Measurements from ENCODE around the gene FMO3.

FMO3 gene

DNA sequence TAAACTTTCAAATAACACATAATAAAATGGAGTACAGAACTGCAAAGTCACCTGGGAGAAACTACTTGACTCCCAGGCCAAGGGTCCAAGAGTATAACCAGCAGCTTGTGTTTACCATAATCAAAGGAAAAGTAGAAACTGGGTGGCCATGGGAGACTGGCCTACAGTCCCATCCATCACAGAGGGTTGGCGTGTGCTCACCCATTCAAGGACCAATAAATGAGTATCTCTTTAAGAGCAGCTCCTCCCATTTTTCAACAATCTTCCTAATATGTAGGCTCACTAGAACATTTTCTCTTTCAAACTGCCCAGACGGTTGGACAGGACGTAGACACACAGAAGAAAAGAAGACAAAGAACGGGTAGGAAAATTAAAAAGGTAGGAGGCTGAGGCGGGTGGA lies at the start of gene FMO3:
Gene FMO3, plus strand, starts transcription at position 302 of the 400 bp plus-strand sequence. CDS start 1,754 bp downstream, outside the sequence.
- no peak for DNase-seq

DNA sequence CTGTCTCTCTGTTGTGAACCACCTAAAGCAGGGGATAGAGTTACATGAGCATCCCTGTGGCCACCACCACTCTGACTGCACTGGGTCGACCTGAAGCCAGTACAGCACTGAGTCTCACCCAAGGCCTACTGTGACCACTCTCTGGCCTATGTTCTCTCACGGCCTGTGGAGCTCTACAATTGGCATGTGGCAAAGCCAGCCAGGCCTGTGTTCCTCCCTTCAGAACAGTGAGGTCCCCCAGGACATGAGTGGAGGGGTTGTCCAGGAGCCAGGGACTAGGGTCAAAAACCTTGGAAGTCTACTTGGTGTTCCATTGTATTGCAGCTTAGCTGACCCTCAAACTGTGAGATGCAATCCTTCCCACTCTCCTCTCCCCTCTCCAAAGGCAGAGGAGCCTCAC lies 42.7 kb upstream of the FMO3 start:
- DNase-seq, result no peak

DNA sequence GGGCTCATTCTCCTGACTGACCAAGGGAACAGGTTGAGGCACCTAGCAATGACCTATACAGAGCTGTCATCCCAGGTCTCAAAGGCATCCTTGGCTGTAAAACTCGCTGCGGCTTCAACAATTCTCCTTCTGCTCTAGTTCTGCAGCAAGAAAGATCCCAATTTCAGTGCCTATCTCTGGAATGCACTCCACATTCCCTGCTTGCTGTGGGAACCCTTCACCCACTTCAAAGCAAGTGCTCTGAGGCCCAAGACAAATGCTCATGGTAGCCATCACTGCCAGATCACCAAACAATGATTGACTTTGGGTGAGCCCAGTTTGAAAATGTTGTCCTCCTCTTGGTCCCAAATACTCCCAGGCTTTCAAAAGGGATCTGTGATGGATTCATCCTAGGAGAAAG lies 37.7 kb upstream of the FMO3 start:
- no peak for DNase-seq

DNA sequence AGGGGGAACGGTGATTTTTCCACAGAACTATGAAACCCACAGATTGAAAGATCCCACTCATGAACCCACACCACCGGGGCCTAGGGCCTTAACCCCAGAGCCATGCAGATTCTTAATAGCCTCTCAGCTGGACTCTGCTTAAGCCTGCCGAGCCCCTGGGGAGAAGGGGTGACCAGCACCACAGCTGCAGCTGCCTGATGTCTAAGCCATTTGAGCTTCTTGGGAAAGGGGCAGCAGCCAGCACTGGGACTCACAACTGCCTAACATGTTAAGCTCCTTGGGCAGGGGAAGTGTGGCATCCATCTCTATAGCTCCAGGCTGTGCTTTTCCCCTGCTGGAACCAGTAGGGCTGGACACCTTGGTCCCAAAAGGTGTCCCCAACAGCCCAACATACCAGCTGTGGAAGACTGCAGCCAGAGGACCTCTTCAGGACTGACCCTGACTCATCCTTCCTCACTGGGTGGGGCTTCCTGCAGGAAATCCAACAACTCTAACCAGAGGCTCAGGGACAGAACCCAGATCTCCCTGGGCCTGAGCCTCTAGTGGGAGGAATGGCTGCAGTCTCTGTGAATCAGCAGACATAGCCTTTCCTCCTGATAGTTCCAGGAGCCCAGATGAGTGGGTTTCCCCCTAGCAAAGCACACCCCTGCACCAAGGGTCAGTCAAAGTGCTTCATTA lies 34.6 kb upstream of the FMO3 start:
- no peak for DNase-seq

DNA sequence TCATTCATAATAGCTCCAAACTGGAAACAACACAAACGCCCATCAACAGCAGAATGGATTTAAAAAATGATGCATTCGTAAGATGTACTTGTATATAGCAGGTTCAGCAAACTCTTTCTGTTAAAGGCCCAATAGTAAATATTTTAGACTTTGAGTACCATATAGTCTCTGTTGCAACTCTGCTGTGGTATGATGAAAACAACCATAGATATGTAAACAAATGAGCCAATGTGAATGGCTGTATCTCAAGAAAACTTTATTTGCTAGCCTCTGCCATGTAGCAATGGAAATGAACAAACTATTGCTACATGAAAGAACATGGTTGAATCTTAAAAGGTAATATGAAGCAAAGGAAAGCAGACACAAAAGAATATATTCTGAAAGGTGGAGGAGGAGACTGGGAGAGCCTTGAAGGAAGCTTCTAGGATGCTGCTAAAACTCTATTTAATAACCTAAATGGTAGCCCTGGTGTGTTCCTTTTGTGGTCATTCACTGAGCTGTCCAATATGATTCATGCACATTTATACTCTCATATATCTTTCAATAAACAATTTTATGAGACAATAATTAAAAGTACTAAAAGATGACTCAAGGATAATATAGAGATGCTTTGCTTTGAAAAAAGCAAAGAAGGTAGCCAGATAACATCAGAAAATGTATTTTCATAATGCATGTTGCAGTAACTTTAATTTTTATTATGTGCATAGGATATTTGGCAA lies 29.1 kb upstream of the FMO3 start:
- DNase-seq, result no peak

DNA sequence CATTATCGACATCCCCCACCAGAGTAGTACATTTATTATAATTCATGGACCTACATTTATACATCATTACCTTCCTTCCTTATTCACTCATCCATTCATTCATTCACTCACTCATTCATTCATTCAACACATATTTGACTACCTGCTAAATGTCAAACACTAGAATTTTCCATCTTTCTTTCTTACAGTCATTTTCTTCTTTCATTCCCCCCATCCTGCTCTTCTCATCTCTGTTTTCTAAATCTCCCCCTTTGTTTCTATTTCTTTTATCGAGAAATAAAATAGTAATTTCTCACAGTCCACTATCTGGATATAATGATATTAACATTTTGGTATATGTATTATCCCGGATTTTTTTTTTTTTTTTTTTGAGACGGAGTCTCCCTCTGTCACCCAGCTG lies 27.8 kb upstream of the FMO3 start:
- no peak for DNase-seq

DNA sequence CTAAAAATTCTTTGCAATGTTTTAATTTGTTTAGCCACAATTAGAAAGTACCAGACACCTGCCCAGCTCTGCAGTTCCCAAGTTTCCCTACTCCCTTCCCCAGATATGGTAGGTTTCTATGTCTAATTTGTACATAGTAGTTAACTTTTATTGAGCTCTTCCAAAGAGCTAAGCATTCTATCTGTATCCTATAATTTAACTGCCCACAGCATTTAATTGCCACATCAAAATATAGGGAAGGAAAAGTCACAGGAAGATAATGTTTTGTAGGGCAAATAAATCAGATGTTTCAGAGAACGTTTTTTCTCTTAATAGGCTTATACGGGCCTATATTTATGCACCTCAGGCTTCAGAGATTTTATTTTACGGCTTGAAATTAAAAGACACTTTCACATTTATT lies 15.7 kb upstream of the FMO3 start:
- no peak for DNase-seq

DNA sequence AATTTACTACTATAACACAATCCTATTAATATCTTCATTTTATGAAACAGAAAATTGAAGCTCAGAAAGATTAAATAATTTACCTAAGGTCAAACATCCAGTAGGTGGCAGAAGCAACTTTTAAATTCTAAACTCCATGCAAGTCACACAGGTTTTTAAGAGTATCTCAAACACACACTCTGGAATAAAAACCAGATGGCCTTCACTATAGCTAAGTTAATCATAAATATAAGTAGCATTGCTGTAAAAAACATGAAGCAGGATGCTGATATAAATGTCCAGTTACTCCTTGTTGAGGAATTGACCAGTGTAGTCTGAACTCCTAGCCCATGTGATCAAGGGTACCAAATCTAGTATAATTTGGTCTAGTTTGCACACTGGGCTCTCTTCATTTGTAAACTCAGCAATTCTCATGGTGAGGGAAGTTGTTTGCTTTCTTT lies 9.4 kb upstream of the FMO3 start:
- DNase-seq, result no peak

DNA sequence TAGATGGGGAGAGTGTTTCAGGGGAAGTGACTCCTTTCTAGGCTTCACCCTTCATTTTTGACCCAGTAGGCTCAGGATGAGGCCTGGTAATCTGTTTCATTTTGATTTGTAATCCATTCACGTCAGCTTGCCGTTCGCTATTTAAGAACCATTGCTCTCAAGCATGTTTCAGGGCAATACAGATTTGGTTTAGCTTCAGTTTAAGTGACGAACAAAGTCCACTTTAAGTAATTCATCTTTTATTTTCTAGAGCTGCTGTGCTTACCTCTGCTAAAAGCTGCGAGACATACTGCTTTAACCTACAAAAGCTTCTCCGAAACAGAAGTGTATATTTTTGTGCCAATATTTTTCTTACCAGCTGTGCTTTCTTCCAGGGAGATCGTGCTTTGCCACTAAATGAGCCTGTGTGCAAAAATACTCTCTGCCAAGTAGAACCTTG lies 8.9 kb upstream of the FMO3 start:
- no peak for DNase-seq

DNA sequence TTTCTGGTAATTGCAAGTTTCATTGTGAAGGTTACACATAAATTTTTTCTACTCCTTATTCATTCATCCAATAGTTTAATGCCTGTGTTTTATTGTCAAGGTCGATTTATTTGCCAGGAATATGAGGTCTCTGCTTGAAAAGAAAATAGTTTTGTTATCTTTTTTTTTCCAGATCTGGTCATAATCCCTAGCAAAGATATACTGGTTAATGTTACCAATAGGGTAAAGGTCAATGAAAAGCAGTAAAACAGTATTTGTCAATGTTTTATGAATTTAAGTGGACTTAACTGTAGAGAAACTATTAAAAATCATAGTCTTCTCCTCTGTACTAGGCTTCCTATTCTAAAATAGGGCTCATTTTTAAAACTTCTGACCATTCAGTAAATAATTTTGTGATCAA lies 8.1 kb upstream of the FMO3 start:
- DNase-seq, result no peak

DNA sequence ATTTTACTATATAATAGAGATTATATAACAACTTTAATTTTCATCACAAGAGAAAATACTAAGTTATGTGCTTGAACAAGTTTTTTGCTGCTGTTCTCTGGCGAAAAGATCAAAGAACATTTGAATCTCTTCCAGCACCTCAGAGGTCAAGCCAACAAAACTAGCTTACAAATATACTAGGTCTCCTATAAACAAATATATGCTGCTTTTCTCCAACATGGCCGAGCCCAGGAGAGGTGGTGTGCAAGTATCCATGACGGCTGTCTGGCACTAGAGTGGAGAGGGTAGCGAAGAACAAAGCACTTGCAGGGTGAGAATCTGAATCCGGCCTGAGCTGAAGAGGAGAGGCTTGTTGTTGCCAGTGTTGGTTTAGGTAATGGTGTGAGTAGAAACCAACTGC lies 7.5 kb upstream of the FMO3 start:
- DNase-seq, result no peak

DNA sequence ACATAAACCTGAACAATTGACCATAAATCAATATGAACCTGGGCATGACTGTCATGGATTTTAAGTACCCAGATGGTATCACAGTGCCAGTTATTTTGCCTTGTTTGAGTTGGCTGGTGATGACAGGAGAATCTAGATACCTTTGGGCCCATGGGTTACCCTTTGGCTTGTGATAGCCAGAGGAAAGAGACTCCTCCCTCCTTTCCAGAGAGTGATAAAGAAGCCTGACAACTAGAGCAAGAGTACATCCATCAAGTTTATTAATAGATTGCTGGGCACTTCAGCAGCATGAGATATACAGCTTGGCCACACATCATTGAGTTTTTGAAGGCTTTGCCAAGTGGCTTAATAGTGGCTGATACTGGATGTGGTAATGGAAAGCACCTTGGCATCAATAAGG lies 6.6 kb upstream of the FMO3 start:
- DNase-seq, result no peak

DNA sequence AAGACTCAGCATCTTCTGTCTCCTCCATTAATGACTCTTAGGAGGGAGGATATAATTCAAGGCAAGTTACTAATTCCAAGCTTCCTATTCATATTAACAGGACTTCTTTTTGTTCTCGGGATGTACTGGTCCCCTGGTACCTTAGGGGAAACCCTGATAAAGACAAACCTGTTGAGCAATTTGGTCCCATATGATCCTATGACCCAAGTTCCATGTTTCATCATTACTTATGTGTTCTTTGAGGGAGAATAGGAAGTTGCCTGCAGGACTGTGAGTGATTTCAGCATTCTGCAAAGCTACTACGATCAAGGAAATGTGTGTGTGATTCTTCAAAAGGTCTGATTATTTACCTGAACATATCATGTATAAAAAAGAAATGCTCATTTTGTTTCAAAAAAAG lies 5.8 kb upstream of the FMO3 start:
- no peak for DNase-seq

DNA sequence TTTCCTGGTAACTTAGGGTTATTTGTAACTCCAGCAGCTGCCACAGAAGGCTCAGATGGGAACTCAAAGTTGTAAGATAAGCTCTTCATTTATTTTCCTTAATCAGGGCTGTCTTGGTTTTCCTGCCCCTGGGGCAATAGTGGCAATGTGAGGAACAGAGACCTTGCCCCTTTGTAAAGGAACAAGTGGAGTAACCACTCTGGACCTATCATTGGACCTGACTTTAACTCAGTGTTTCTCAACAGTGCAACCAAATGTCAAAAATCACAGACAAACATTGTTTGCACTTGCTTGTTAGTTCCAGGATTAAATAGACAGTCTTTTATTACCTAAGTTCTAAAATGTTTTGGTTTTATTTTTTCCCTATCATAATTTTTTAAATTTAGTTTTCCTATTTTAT lies 2.8 kb upstream of the FMO3 start:
- DNase-seq, result no peak

DNA sequence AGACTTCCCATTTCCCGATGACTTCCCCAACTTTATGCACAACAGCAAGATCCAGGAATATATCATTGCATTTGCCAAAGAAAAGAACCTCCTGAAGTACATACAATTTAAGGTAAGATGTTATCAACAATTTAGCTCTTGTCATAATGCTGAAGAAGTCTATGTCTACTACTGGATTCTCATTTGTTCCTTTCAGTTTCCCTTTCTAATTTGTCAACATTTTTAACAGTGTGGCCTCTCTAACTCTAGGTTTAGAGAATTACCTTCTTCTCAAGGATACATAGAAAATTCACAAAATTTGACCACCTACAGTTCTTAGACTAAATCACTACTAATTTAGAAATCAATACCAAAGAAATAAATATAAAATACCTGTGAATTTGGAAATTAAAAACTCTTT lies 13.2 kb downstream of the FMO3 start:
- DNase-seq, result no peak

DNA sequence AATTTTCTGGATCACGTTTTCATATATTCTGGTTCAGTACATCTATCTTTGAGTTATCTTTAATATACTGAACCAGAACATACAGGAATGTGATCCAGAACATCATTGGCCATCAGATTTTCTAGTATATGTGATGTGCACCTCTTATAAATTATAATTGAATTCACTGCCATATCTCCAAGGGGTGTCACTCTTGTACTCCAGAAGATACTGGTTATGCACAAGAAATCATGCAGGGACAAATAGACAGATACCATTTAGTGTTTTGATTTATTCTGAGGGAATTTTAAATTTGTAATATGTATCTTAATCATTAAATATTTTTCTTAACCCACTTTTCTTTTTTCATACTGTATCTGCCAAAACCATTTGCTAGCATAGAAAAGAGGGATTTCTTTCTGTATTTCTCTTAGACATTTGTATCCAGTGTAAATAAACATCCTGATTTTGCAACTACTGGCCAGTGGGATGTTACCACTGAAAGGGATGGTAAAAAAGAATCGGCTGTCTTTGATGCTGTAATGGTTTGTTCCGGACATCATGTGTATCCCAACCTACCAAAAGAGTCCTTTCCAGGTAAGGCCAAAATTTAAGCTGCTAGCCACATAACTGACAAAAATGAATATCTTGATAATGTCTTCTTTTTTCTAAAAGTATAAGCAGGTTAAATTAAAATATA lies 16.7 kb downstream of the FMO3 start:
- no peak for DNase-seq

DNA sequence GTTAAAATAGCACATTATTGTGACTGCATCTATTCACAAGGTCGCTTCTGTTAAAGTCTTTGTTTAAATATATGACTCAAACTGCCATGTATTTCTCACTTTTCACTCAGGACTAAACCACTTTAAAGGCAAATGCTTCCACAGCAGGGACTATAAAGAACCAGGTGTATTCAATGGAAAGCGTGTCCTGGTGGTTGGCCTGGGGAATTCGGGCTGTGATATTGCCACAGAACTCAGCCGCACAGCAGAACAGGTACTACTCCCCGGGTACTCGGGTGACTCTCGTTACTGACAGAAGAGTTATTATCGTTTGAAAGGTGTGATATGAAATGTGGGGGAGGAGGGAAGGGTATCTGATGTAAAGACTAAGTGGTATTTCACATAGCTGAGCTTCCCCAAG lies 17.3 kb downstream of the FMO3 start:
- DNase-seq, result no peak

DNA sequence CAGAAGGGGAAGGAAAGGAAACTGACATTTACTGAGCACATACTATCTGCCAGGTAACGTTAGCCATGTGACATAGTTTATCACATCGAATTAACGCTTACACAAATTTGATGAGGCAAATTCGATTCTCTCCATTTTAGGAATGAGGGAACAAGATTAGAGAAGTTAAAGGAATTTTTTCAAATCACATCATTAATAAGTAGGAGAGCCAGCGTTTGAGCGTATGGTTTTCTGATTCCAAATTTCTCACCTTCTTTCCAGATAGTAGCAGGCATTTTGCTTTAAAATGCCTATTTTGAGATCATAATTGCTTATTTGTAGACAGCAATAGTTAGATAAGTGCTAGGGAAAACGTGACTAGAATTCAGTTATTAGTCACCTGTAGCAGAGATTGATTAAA lies 19.3 kb downstream of the FMO3 start:
- DNase-seq, result no peak

DNA sequence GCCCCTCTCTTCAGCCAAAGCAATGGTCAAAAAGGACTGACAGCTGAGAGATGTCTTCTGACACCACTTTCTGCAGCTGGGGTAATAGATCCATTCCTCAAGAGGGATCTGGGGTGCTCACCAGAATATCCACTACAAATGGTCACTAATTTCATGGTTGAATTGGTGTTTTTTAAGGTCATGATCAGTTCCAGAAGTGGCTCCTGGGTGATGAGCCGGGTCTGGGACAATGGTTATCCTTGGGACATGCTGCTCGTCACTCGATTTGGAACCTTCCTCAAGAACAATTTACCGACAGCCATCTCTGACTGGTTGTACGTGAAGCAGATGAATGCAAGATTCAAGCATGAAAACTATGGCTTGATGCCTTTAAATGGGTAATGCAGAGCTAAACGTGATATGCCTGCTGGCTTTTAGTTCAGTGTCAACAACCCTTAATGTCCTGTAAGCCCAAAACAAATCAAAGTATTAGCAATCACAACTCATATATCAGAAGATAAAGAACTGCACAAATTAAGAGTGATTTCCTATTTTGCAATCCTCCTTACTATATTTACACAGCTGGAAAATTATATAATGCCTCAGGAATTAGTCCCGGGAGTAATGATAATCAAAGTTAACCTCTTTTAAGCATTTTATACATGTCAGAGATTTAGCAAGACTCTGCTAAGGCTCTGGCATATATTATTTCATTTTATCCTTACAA lies 20.1 kb downstream of the FMO3 start:
- DNase-seq, result no peak

DNA sequence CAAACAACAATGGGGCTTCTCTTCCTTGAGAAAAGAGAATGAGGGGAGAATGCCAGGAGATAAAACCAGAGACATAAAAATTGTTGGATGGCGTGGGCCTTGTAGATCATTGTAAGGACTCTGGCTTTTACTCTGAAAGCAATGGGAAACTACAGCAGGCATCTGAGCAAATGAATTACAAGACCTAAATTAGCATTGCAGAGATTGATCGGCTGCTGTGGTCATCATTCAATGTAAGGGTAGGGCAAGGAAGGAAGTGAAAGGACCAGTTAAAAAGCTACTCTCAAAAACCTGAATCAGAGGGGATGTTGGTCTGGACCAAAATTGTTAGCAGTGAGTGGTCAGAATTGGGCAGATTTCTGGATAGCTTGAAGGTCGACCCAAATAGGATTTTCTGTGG lies 21.4 kb downstream of the FMO3 start:
- DNase-seq, result no peak

DNA sequence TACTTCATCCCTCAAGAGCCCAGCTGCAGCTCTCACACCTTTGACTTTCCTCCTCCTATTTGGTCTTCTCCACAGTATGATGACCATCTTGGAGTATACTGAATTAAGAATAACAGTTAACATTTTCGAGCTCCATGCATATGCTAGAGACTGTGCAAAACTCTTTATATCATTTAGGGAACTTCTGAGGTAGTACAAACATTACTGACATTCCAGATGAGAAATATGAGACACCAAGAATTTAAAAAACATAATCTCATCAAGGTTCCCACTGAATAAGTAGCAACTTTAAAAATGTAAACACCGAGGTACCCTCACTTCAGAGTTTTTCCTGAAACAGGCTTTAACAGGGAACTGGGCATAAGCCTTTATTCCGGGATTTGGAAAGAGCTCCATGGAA lies 22.7 kb downstream of the FMO3 start:
- DNase-seq, result no peak

DNA sequence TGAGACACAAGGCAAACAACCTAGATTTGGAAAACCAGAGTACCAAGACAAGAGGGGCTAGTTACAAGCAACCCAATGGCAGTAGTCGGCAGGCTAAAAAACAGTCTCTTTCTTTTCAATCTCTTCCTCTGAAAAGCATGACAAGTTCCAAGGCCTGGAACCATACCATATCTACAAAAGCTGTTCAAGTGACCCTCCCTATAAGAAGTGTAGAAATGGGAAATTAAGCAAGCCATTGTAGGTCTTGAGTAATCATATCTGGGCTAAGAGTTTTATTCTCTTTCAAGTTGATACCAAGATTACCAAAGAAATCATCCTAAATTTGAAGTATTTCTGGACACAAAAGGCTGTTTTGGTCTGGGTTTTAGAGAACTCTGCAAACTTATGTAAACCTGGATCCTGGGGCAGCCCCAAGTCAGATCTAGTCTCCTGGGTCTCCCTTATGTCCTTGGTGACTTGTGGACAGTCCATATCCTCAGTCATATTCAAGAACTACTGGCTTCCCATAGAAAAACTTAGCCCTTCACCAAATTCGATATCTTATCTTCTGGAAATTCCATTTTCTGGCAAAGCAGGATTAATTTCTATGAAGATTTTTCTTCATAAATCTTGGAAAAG lies 24.7 kb downstream of the FMO3 start:
- no peak for DNase-seq

DNA sequence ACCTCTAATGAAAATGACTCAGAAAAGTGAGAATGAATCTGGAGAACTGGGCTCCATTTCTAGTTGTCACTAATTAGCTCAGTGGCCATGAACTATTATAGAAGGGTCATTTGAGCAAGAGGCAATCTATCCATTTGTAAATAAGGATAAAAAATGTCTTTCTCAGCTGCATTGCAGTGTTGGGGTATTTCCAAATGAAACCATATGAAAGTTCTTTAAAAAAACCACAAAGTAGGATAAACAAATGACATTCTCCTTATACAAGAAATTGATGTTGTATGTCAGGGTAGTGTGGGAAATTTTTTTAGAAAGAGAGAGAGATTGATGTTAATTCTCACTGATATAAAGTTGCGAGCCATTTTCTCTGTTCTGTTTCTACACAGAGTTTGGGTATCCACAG lies 26.0 kb downstream of the FMO3 start:
- no peak for DNase-seq
